GM21825 (cell line): ENCODE results near the gene AGPAT2.

Experiments
- ATAC-seq: cut with Tn5 transposase; IDR thresholded peaks from one replicate; pipeline ENCODE4 v1.9.1; 2021; ENCODE audit warnings: mild to moderate bottlenecking, moderate library complexity; ENCODE audit not compliant: unreplicated experiment

Gene AGPAT2

GRCh38 chr9:136629001-136629878, 58.0 kb downstream of the AGPAT2 start:
- no peak for ATAC-seq

GRCh38 chr9:136628268-136628667, 59.0 kb downstream of the AGPAT2 start:
- no peak for ATAC-seq

DNA sequence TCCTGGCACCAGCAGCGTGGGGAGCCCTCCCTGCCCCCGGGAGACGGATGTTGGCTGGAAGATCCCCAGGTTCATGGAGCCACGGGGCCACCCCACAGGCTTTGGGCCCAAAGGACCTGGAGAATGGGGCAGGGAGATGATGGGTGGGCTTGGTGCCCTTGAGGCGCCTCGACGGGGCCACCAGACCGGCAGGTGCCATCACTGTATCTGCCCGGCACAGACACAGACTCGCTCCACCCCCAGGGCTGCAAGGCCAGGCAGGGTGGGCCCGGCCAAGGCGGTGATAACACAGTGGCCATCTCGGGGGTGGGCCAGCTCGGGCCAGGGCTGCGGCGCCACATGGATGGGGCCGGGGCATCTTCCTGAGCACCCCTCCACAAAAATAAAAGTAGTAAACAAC, 59.6 kb downstream of the AGPAT2 start:
- no peak for ATAC-seq

- no peak for ATAC-seq
Measured at GRCh38 chr9:136626740-136627642, 60.3 kb downstream of the AGPAT2 start.

DNA sequence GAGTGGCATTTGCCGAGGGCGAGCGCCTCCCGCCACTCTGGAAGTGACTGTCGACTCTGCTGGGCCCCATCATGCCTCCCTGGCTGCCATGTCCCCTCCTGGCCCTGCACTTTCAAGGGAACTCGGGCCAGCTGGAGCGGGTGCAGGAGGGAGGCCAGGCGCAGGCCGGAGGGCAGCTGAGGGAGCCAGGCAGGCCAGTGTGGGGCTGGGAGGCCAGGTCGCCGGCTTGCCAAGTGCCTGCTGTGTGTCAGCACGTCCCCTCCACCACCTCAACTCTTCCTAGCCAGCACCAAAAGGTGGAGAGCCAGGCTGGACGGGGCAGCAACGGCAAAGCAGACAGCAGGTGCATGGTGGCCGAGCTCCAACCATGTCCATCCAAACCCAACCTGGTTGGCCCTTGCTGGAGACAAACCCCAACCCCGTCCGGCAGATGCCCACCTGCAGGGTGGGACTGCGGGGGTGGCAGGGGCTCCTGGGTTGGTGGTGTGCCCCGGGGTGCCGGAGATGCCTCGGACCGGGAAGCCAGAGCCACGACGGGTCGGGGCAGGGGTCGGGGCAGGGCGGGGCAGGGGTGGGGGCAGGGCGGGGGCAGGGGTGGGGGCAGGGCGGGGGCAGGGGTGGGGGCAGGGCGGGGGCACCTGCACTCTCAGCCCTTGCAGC, 61.1 kb downstream of the AGPAT2 start:
- no peak for ATAC-seq

GRCh38 chr9:136625101-136626065, 61.9 kb downstream of the AGPAT2 start:
- ATAC-seq, result no peak

GRCh38 chr9:136624184-136624951, 62.9 kb downstream of the AGPAT2 start:
- ATAC-seq, result no peak

DNA sequence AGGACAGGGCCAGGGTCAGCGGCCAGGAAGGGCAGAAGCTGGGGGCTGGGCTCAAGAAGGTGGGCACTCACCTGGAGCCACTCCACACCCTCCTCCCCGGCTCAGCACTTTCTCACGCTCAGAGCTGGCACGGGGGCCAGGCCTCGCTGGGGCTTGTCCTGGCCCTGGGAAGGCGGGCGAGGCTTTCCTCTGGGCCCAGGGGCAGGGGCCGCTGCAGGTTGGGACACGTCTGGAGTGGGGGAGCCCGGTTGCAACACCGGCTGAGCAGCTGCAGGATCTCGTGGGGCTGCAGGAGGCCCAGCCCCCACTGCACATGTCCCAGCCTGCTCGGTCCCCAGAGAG, 63.4 kb downstream of the AGPAT2 start:
- ATAC-seq, result no peak
